HEK293 (cell line): Measurements from ENCODE around the gene JPH2.

ENCODE experiments used
- CTCF ChIA-PET: fragments of 350-600 bp; formaldehyde crosslinking; extraction: SDS; loops from one replicate; lab custom pipeline; 2021; ENCODE audit warnings: antibody characterized with exemption; lab: Yijun Ruan, JAX
- POLR2A ChIA-PET: fragments of 300-600 bp; formaldehyde crosslinking; extraction: SDS; loops from one replicate; lab custom pipeline; 2020; ENCODE audit warnings: antibody characterized with exemption, inconsistent platforms; lab: Yijun Ruan, JAX
- H3K27ac ChIP-seq: fragments of 200-500 bp; sonication (Bioruptor generic); 2 replicates; pipeline ENCODE4 v1.5.1; 2014; ENCODE audit warnings: low read depth, low read length, control low read depth, inconsistent platforms; ENCODE audit errors: extremely low read depth
- H3K36me3 ChIP-seq, 2 experiments: fragments of 200-500 bp in 1 of 2; sonication (Bioruptor generic) in 1 of 2; 1 replicate in 1 of 2; 2 replicates in 1 of 2; pipeline ENCODE4 v1.5.1; 2014 to 2017; ENCODE audit warnings: inconsistent platforms in 2 of 2, low read length in 2 of 2; ENCODE audit not compliant: control insufficient read depth in 2 of 2, insufficient read depth in 1 of 2
- H3K4me1 ChIP-seq: fragments of 200-500 bp; sonication (Bioruptor generic); 2 replicates; pipeline ENCODE4 v1.5.1; 2014; ENCODE audit warnings: mild to moderate bottlenecking, low read length, inconsistent platforms; ENCODE audit not compliant: control insufficient read depth, insufficient read depth
- H3K4me3 ChIP-seq: 2 replicates; pipeline ENCODE4 v1.5.1; 2011; ENCODE audit warnings: low read depth, mild to moderate bottlenecking, control low read depth, low read length, moderate library complexity
- H3K9me3 ChIP-seq: fragments of 200-500 bp; sonication (Bioruptor generic); 2 replicates; pipeline ENCODE4 v1.5.1; 2014; ENCODE audit warnings: low read depth, low read length, inconsistent platforms; ENCODE audit not compliant: control insufficient read depth, insufficient read depth
- KLF7 ChIP-seq: fragments of 450-650 bp; formaldehyde crosslinking; IDR thresholded peaks from 2 replicates; pipeline ENCODE4 v1.5.1; 2016; ENCODE audit warnings: missing biosample characterization, missing genetic modification characterization, borderline replicate concordance
- KLF8 ChIP-seq: fragments of 450-650 bp; formaldehyde crosslinking; IDR thresholded peaks from 2 replicates; pipeline ENCODE4 v1.5.1; 2016; ENCODE audit warnings: missing biosample characterization, missing genetic modification characterization
- REPIN1 ChIP-seq: fragments of 450-650 bp; formaldehyde crosslinking; IDR thresholded peaks from 2 replicates; pipeline ENCODE4 v1.5.1; 2017; ENCODE audit warnings: missing biosample characterization, missing genetic modification characterization, low read depth
- SCRT1 ChIP-seq: fragments of 450-650 bp; formaldehyde crosslinking; IDR thresholded peaks from 2 replicates; pipeline ENCODE4 v1.5.1; 2016; ENCODE audit warnings: missing biosample characterization, missing genetic modification characterization, borderline replicate concordance
- ZBTB48 ChIP-seq: fragments of 450-650 bp; formaldehyde crosslinking; IDR thresholded peaks from 2 replicates; pipeline ENCODE4 v1.5.1; 2016; ENCODE audit warnings: missing biosample characterization, missing genetic modification characterization
- ZNF112 ChIP-seq: fragments of 450-650 bp; formaldehyde crosslinking; IDR thresholded peaks from 2 replicates; pipeline ENCODE4 v1.5.0; 2017; ENCODE audit warnings: missing biosample characterization, missing genetic modification characterization
- ZNF2 ChIP-seq: fragments of 450-650 bp; formaldehyde crosslinking; IDR thresholded peaks from 2 replicates; pipeline ENCODE4 v1.5.1; 2016; ENCODE audit warnings: missing biosample characterization, missing genetic modification characterization
- ZNF202 ChIP-seq: fragments of 450-650 bp; formaldehyde crosslinking; IDR thresholded peaks from 2 replicates; pipeline ENCODE4 v1.5.1; 2016; ENCODE audit warnings: missing biosample characterization, missing genetic modification characterization, borderline replicate concordance
- ZNF274 ChIP-seq, 2 experiments: fragments of 200-500 bp in 1 of 2; fragments of 450-650 bp in 1 of 2; sonication (Bioruptor generic) in 1 of 2; formaldehyde crosslinking in 1 of 2; IDR thresholded peaks; 2 replicates each; pipeline versions ENCODE4 v1.5.1 to v1.6.1; 2014 to 2016; ENCODE audit warnings: borderline replicate concordance in 1 of 2, inconsistent platforms in 1 of 2, low read length in 1 of 2, missing biosample characterization in 1 of 2, missing genetic modification characterization in 1 of 2
- ZNF366 ChIP-seq: fragments of 450-650 bp; formaldehyde crosslinking; conservative IDR thresholded peaks from 2 replicates; pipeline ENCODE4 v1.5.1; 2016; ENCODE audit warnings: missing biosample characterization, missing genetic modification characterization
- ZNF521 ChIP-seq: fragments of 450-650 bp; formaldehyde crosslinking; IDR thresholded peaks from 2 replicates; pipeline ENCODE4 v1.5.1; 2017; ENCODE audit warnings: missing biosample characterization, mild to moderate bottlenecking, missing genetic modification characterization
- ZNF544 ChIP-seq: fragments of 450-650 bp; formaldehyde crosslinking; IDR thresholded peaks from 2 replicates; pipeline ENCODE4 v1.5.0; 2017; ENCODE audit warnings: missing biosample characterization, missing genetic modification characterization
- ZNF837 ChIP-seq: fragments of 450-650 bp; formaldehyde crosslinking; IDR thresholded peaks from 2 replicates; pipeline ENCODE4 v1.5.1; 2016; ENCODE audit warnings: missing biosample characterization, missing genetic modification characterization
- TF ChIP-seq, protein P1 (sequence below): fragments of 450-650 bp; formaldehyde crosslinking; IDR thresholded peaks from 2 replicates; pipeline ENCODE4 v1.5.1; 2016; ENCODE audit warnings: missing biosample characterization, missing genetic modification characterization
- TF ChIP-seq, protein P2 (sequence below): fragments of 450-650 bp; formaldehyde crosslinking; IDR thresholded peaks from 2 replicates; pipeline ENCODE4 v1.5.1; 2016; ENCODE audit warnings: missing biosample characterization, missing genetic modification characterization
- TF ChIP-seq, protein P3 (sequence below): fragments of 450-650 bp; formaldehyde crosslinking; IDR thresholded peaks from 2 replicates; pipeline ENCODE4 v1.5.1; 2016; ENCODE audit warnings: missing biosample characterization, missing genetic modification characterization, low read depth
- TF ChIP-seq, protein P4 (sequence below): fragments of 450-650 bp; formaldehyde crosslinking; IDR thresholded peaks from 2 replicates; pipeline ENCODE4 v1.5.1; 2016; ENCODE audit warnings: missing biosample characterization, missing genetic modification characterization

The JPH2 gene

DNA sequence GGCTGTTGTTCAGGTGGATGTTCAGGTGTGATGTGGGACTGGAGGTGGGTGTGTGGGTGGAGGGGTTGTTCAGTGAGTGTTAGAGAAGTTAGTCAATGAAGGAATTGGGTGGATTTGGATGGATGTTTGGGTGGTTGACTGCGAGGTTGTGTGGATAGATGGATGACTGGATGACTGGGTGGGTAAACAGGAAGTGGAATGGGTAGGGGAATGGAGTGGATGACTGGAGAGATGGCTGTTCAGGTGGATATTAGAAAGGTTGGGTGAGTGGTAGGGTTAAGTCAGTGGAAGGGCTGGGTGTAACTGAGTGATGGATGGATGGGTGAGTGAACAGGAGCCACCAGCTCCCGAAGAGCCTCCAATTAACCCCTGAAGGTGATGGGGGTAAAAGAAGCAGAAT is 27.9 kb downstream of the JPH2 start:
- Histone ChIP-seq H3K4me3 (no peak overlapping the region), H3K27ac (no peak overlapping the region), H3K4me1 (no peaks in the 10 kb centered on the region), H3K36me3 (no peaks in the 10 kb centered on the region), H3K9me3 (no peaks in the 10 kb centered on the region)
- ChIA-PET POLR2A (no interaction called here), CTCF (interaction anchor here (1.1 kb wide), 1 partner anchor 31 kb away, joined by 3 read pairs; no protein-coding TSS in a partner anchor)
- TF ChIP-seq ZNF112 (tag by site-specific recombination) = 0 out of 2 replicates have a peak, but pooled peaks have one; percentile 21
- TF ChIP-seq SCRT1 (tag by site-specific recombination) = no peak

DNA sequence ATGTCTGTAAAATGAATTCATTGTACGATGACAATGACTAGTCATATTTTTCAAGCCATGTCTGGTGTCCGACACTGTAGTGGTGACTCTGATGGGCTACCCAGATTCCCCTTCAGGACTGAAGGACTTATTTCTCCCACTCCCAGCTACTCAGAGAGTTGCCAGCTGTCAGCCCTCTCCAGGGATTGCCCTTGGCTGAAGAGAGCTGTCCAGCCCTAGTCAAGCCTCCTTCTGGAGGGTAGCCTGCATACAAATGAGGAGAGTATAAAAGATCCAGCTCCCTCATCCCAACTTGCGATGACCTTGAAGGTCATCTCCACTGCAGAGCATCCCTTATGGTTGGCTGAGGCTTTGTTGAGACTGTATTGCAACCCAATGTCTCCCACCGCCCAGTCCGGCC is 29.9 kb downstream of the JPH2 start:
- H3K4me1 ChIP-seq = no peaks in the 10 kb centered on the region
- H3K9me3 ChIP-seq = no peaks in the 10 kb centered on the region
- H3K4me3 ChIP-seq = no peak overlapping the region
- H3K27ac ChIP-seq = no peak overlapping the region
- TF ChIP-seq, protein P1, sequence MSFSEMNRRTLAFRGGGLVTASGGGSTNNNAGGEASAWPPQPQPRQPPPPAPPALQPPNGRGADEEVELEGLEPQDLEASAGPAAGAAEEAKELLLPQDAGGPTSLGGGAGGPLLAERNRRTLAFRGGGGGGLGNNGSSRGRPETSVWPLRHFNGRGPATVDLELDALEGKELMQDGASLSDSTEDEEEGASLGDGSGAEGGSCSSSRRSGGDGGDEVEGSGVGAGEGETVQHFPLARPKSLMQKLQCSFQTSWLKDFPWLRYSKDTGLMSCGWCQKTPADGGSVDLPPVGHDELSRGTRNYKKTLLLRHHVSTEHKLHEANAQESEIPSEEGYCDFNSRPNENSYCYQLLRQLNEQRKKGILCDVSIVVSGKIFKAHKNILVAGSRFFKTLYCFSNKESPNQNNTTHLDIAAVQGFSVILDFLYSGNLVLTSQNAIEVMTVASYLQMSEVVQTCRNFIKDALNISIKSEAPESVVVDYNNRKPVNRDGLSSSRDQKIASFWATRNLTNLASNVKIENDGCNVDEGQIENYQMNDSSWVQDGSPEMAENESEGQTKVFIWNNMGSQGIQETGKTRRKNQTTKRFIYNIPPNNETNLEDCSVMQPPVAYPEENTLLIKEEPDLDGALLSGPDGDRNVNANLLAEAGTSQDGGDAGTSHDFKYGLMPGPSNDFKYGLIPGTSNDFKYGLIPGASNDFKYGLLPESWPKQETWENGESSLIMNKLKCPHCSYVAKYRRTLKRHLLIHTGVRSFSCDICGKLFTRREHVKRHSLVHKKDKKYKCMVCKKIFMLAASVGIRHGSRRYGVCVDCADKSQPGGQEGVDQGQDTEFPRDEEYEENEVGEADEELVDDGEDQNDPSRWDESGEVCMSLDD = no peak
- TF ChIP-seq ZNF366 (no peak), ZNF2 (tag by site-specific recombination) (no peak), ZBTB48 (no peak), REPIN1 (tag by site-specific recombination) (no peak)
- TF ChIP-seq, protein P2, sequence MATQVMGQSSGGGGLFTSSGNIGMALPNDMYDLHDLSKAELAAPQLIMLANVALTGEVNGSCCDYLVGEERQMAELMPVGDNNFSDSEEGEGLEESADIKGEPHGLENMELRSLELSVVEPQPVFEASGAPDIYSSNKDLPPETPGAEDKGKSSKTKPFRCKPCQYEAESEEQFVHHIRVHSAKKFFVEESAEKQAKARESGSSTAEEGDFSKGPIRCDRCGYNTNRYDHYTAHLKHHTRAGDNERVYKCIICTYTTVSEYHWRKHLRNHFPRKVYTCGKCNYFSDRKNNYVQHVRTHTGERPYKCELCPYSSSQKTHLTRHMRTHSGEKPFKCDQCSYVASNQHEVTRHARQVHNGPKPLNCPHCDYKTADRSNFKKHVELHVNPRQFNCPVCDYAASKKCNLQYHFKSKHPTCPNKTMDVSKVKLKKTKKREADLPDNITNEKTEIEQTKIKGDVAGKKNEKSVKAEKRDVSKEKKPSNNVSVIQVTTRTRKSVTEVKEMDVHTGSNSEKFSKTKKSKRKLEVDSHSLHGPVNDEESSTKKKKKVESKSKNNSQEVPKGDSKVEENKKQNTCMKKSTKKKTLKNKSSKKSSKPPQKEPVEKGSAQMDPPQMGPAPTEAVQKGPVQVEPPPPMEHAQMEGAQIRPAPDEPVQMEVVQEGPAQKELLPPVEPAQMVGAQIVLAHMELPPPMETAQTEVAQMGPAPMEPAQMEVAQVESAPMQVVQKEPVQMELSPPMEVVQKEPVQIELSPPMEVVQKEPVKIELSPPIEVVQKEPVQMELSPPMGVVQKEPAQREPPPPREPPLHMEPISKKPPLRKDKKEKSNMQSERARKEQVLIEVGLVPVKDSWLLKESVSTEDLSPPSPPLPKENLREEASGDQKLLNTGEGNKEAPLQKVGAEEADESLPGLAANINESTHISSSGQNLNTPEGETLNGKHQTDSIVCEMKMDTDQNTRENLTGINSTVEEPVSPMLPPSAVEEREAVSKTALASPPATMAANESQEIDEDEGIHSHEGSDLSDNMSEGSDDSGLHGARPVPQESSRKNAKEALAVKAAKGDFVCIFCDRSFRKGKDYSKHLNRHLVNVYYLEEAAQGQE (tag by site-specific recombination) = peak; percentile 56; the same call in 1 of the 2 replicates
- ChIA-PET CTCF (no interaction called here), POLR2A (no interaction called here)
- no peaks in the 10 kb centered on the region for H3K36me3 ChIP-seq

DNA sequence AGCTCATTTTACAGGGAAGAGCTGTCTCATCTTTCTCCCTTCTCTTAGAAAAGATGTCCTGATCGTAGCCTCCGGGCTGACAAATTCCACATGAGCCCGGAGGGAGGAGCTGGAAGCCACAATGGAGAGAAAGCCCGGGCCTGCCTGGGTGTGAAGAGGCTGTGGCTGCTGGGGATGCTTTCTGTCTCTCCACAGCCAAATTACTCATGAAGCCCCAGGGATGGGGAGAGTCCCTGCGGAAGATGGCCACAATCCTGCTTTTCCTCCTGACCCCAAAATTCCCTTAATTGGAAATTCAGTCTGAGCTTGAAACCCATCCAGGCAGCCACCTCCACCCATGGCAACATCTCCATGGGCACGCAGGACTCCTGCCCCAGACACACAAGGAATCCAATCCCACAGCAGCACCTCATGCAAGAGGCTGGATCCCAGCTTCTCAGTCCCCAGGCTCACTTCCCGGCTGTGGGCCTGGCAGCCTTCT is 32.4 kb downstream of the JPH2 start:
- no peaks in the 10 kb centered on the region for H3K36me3 ChIP-seq
- no peak overlapping the region for H3K4me3 ChIP-seq
- H3K9me3 ChIP-seq = no peaks in the 10 kb centered on the region
- POLR2A ChIA-PET = interaction anchor here (0.6 to 1.6 kb wide), 2 partner anchors 11 to 379 kb away, joined by 3 to 4 read pairs; no protein-coding TSS in a partner anchor
- H3K27ac ChIP-seq = no peak overlapping the region
- CTCF ChIA-PET = interaction anchor here (0.7 to 2.6 kb wide), 4 partner anchors 34 to 63 kb away, joined by 3 to 10 read pairs (median 4); no protein-coding TSS in a partner anchor
- no peaks in the 10 kb centered on the region for H3K4me1 ChIP-seq
- TF ChIP-seq, protein P3, sequence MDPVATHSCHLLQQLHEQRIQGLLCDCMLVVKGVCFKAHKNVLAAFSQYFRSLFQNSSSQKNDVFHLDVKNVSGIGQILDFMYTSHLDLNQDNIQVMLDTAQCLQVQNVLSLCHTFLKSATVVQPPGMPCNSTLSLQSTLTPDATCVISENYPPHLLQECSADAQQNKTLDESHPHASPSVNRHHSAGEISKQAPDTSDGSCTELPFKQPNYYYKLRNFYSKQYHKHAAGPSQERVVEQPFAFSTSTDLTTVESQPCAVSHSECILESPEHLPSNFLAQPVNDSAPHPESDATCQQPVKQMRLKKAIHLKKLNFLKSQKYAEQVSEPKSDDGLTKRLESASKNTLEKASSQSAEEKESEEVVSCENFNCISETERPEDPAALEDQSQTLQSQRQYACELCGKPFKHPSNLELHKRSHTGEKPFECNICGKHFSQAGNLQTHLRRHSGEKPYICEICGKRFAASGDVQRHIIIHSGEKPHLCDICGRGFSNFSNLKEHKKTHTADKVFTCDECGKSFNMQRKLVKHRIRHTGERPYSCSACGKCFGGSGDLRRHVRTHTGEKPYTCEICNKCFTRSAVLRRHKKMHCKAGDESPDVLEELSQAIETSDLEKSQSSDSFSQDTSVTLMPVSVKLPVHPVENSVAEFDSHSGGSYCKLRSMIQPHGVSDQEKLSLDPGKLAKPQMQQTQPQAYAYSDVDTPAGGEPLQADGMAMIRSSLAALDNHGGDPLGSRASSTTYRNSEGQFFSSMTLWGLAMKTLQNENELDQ (tag by site-specific recombination) = no peak
- TF ChIP-seq, protein P2 (tag by site-specific recombination) = no peak
- no peak for TF ChIP-seq ZNF837 (tag by site-specific recombination)
- TF ChIP-seq KLF7 (tag by site-specific recombination) = no peak
- no peak for TF ChIP-seq ZNF274 (IDR thresholded peaks at IDR 0.05; ENCODE audit: low read length)
- no peak for TF ChIP-seq ZNF274 (tag by site-specific recombination; IDR thresholded peaks at IDR 0.05; ENCODE audit: borderline replicate concordance)
- TF ChIP-seq ZNF521 (tag by site-specific recombination) = no peak
- TF ChIP-seq ZNF544 (tag by site-specific recombination) = no peak
- no peak for TF ChIP-seq KLF8 (tag by site-specific recombination)
- TF ChIP-seq ZNF202 (tag by site-specific recombination) = no peak
- TF ChIP-seq, protein P4, sequence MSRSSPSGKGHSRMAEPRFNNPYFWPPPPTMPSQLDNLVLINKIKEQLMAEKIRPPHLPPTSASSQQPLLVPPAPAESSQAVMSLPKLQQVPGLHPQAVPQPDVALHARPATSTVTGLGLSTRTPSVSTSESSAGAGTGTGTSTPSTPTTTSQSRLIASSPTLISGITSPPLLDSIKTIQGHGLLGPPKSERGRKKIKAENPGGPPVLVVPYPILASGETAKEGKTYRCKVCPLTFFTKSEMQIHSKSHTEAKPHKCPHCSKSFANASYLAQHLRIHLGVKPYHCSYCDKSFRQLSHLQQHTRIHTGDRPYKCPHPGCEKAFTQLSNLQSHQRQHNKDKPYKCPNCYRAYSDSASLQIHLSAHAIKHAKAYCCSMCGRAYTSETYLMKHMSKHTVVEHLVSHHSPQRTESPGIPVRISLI (tag by site-specific recombination) = no peak
